Measurements from ENCODE around the gene EXOC3L2. TPM values are rescaled to one million over a fixed set of nuclear protein-coding genes. Genes with fewer than 3 reads are reported as not detected.

EXOC3L2 gene
- 0.13 TPM in 1 of 2 replicates, not detected in the other for total RNA-seq (2014; rRNA removed; shearing (Covaris generic))

DNA sequence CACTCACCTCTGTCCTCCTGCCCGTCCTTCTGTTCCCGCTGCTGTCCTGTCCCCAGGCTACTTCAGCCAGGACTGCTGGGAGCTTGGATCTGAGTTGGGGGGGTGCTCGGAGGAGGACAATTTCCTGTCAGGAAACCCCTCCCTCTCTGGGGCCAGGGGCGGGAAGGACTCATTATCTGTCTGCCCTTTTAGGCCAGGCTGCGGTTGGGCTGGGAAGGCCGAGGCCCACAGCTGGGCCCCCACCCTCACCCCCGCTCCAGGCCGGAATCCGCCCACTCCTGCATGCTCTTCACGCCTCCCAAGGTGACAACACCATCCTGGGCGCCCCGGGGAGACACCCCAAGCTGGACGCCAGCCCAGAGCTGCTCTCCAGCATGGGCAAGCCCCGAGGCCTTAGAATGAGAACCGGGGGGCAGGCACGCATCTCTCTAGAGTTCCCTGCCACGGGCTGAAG lies at the start of gene EXOC3L2:
EXOC3L2 (minus strand) TSS at position 74 of the 454 bp plus-strand sequence. CDS start 6,362 bp downstream, outside the sequence.
- DNase-seq, result no peak
- Histone ChIP-seq H3K36me3 (no peaks in the 10 kb centered on the region), H3K4me3 (no peak within 1 kb of the TSS), H3K27me3 (peaks cover 11% of the 10 kb centered on the region; the same call in 1 of the 2 replicates), H3K9me3 (replicated peaks) (no peaks in the 10 kb centered on the region), H3K4me1 (no peaks in the 10 kb centered on the region), H3K27ac (no peak within 1 kb of the TSS)

GRCh38 chr19:45294291-45295029 lies 49.3 kb upstream of the EXOC3L2 start:
- no peaks in the 10 kb centered on the region for H3K4me1 ChIP-seq
- H3K27ac ChIP-seq, result no peak overlapping the region
- no peak overlapping the region for H3K4me3 ChIP-seq
- peaks cover 6% of the 10 kb centered on the region; the same call in 1 of the 2 replicates for H3K36me3 ChIP-seq
- no peaks in the 10 kb centered on the region for H3K9me3 ChIP-seq (replicated peaks)
- no peak for DNase-seq
- no peaks in the 10 kb centered on the region for H3K27me3 ChIP-seq

DNA sequence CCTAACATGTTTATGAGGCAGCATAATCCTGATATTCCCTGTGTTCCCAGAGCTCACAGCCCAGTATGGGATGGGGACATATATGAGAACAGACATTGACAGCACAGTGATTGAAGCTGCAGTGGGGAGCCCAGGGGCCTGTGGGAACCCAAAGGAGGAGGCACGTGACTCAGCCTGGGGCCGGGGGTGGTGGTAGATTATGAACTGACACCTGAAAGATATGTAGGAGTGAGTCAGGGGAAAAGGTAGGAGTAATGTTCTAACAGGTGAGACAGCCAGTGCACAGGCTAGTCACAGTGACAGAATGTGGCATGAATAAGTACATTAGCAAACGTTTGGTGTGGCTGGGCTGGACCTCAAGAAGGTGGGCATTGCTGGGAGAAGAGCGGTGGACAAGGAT lies 48.5 kb upstream of the EXOC3L2 start:
- Histone ChIP-seq H3K36me3 (peaks cover 6% of the 10 kb centered on the region; the same call in 1 of the 2 replicates), H3K4me3 (no peak overlapping the region), H3K27ac (no peak overlapping the region), H3K4me1 (no peaks in the 10 kb centered on the region), H3K9me3 (replicated peaks) (no peaks in the 10 kb centered on the region), H3K27me3 (no peaks in the 10 kb centered on the region)
- DNase-seq, result no peak

DNA sequence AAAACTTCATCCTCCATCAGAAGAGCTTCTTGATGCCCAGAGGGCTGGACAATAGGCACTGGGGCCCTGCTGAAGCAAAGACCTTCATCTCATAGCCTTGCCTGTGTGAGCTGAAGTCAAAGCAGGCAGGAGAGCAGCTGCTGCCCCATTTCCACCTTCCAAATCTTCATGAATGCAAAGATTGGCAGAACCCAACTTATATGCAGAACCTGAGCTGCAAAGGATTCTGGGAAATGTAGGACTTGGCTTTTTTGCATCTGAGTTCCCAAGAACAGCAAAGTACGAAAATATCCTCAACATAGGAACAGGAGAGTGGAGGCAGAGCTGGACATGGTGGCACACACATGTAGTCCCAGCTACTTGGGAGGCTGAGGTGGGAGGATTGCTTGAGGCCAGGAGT lies 46.6 kb upstream of the EXOC3L2 start:
- Histone ChIP-seq H3K27ac (no peak overlapping the region), H3K36me3 (peaks cover 6% of the 10 kb centered on the region; the same call in 1 of the 2 replicates), H3K27me3 (no peaks in the 10 kb centered on the region), H3K4me1 (no peaks in the 10 kb centered on the region), H3K9me3 (replicated peaks) (no peaks in the 10 kb centered on the region), H3K4me3 (no peak overlapping the region)
- no peak for DNase-seq

- Histone ChIP-seq H3K27ac (no peak overlapping the region), H3K36me3 (peaks cover 1% of the 10 kb centered on the region; the same call in 1 of the 2 replicates), H3K27me3 (no peaks in the 10 kb centered on the region), H3K9me3 (replicated peaks) (no peaks in the 10 kb centered on the region), H3K4me3 (no peak overlapping the region), H3K4me1 (no peaks in the 10 kb centered on the region)
- no peak for DNase-seq
Measured at GRCh38 chr19:45290381-45290931, 45.2 kb upstream of the EXOC3L2 start.

DNA sequence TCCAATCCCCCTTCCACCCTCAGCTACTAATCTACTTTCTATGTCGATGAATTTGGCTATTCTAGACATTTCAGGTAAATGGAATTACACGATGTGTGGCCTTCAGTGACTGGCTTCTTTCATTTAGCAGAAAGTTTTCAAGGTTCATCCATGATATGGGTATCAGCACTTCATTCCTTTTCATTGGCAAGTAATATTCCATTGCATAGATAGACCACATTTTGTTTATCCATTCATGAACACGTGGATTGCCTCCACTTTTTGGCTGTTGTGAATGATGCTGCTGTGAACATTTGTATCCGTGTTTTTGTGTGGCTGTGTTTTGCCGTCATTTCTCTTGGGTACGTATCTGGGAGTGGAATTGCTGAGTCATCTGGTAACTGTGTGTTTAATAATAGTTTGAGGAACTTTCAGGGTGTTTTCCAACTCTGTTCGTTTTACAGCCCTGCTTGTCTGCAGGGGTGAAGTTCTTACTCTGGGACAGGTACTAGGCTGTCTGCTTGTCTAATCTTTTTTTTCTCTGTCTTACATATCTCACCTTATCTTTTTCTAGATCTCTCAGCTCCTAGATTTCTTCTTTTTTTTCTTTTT lies 38.3 kb upstream of the EXOC3L2 start:
- Histone ChIP-seq H3K27ac (no peak overlapping the region), H3K36me3 (peaks cover 16% of the 10 kb centered on the region)
- DNase-seq, result no peak

GRCh38 chr19:45280471-45280961 lies 35.3 kb upstream of the EXOC3L2 start:
- DNase-seq, result no peak
- no peak overlapping the region for H3K4me3 ChIP-seq
- 0 out of 2 replicates have a peak, but pooled peaks cover 4% of the 10 kb centered on the region for H3K9me3 ChIP-seq (replicated peaks)
- H3K27ac ChIP-seq, result no peak overlapping the region
- peaks cover 18% of the 10 kb centered on the region for H3K36me3 ChIP-seq
- H3K4me1 ChIP-seq, result no peaks in the 10 kb centered on the region; the same call in 1 of the 2 replicates
- no peaks in the 10 kb centered on the region for H3K27me3 ChIP-seq

More for the DNA sequence above, 38.3 kb upstream of the EXOC3L2 start:
- Histone ChIP-seq H3K9me3 (replicated peaks) (0 out of 2 replicates have a peak, but pooled peaks cover 4% of the 10 kb centered on the region), H3K4me1 (no peaks in the 10 kb centered on the region), H3K4me3 (no peak overlapping the region), H3K27me3 (no peaks in the 10 kb centered on the region)

DNA sequence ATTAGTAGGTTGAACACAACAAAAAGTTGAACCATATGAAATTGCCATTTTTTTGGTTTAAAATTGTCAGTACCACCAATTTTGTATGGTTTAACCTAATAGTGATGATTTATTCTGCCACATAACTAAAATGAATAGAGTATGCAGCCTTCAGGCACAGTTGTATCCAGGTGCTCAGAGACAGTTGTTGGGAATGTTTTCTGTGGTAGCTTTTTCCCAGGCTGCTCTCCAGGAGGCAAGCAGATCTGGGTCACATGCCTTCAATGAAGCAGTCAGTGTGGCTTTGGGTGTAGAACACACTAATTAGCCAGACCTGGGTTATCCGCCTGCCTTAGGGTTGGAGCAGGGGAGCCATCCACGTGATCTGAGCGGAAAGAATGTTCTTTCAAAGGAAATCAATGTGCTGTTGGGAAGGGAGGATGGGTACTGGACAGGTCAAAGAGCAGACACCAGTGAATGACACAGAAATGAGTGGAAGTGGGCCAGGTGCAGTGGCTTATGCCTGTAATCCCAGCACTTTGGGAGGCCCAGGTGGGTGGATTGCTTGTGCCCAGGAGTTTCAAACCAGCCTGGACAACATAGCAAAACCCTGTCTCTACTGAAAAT lies 34.5 kb upstream of the EXOC3L2 start:
- 0 out of 2 replicates have a peak, but pooled peaks cover 4% of the 10 kb centered on the region for H3K9me3 ChIP-seq (replicated peaks)
- no peak overlapping the region for H3K27ac ChIP-seq
- H3K27me3 ChIP-seq, result no peaks in the 10 kb centered on the region
- H3K4me1 ChIP-seq, result no peaks in the 10 kb centered on the region; the same call in 1 of the 2 replicates
- H3K4me3 ChIP-seq, result no peak overlapping the region
- peaks cover 18% of the 10 kb centered on the region for H3K36me3 ChIP-seq
- no peak for DNase-seq

- H3K4me3 ChIP-seq, result no peak overlapping the region
- no peaks in the 10 kb centered on the region; the same call in 1 of the 2 replicates for H3K4me1 ChIP-seq
- H3K9me3 ChIP-seq (replicated peaks), result no peaks in the 10 kb centered on the region
- no peak for DNase-seq
- H3K36me3 ChIP-seq, result peaks cover 13% of the 10 kb centered on the region
- no peaks in the 10 kb centered on the region for H3K27me3 ChIP-seq
- no peak overlapping the region for H3K27ac ChIP-seq
Measured at GRCh38 chr19:45278087-45278486, 32.9 kb upstream of the EXOC3L2 start.

DNA sequence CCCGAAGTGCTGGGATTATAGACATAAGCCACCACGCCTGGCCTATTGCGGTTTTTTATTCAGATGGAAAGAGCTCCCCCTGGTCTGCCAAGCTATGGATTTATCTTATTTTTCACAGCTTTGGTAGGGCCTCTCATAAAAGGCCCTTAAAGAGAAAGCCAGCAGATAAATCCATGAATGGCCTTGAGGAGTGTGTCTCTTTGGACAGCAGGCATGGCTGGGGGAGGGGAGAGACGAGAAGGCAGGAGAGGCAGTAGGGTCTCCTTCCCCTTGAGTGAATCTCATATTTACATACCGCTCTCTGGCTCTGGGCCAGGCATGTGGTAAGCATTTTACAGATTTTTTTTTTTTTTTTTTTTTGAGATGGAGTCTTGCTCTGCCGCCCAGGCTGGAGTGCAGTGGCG lies 31.1 kb upstream of the EXOC3L2 start:
- Histone ChIP-seq H3K4me3 (no peak overlapping the region), H3K4me1 (no peaks in the 10 kb centered on the region; the same call in 1 of the 2 replicates), H3K36me3 (peaks cover 8% of the 10 kb centered on the region; the same call in 1 of the 2 replicates), H3K27ac (no peak overlapping the region), H3K27me3 (no peaks in the 10 kb centered on the region), H3K9me3 (replicated peaks) (no peaks in the 10 kb centered on the region)
- peak; percentile 47 to 55 for DNase-seq

- Histone ChIP-seq H3K4me1 (no peaks in the 10 kb centered on the region; the same call in 1 of the 2 replicates), H3K36me3 (peaks cover 8% of the 10 kb centered on the region; the same call in 1 of the 2 replicates), H3K27ac (no peak overlapping the region), H3K9me3 (replicated peaks) (no peaks in the 10 kb centered on the region), H3K4me3 (no peak overlapping the region), H3K27me3 (no peaks in the 10 kb centered on the region)
- peak; percentile 52 to 55 for DNase-seq
Measured at GRCh38 chr19:45275370-45275971, 30.3 kb upstream of the EXOC3L2 start.

DNA sequence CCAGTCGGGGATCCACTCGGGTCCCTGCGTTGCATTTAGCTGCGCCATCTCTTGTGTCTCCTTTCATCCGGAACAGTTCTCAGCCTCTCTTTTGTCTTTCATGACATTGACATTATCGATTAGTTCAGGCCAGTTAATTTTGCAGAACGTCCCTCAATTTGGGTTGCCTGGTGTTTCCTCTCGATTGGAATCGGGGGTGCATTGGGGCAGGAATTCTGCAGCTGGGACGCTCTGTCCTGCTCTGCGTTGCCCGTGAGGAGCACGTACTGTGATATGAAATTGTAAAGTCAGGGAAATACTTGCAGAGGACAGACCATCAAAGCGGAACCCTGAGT lies 28.3 kb upstream of the EXOC3L2 start:
- H3K9me3 ChIP-seq (replicated peaks), result no peaks in the 10 kb centered on the region
- no peaks in the 10 kb centered on the region for H3K27me3 ChIP-seq
- H3K4me3 ChIP-seq, result no peak overlapping the region
- no peaks in the 10 kb centered on the region; the same call in 1 of the 2 replicates for H3K4me1 ChIP-seq
- no peak for DNase-seq
- H3K27ac ChIP-seq, result no peak overlapping the region
- 0 out of 2 replicates have a peak, but pooled peaks cover 2% of the 10 kb centered on the region for H3K36me3 ChIP-seq

GRCh38 chr19:45271735-45272108 lies 26.5 kb upstream of the EXOC3L2 start:
- Histone ChIP-seq H3K27ac (no peak overlapping the region), H3K27me3 (no peaks in the 10 kb centered on the region), H3K36me3 (no peaks in the 10 kb centered on the region; the same call in 1 of the 2 replicates), H3K4me1 (no peaks in the 10 kb centered on the region; the same call in 1 of the 2 replicates), H3K9me3 (replicated peaks) (no peaks in the 10 kb centered on the region), H3K4me3 (no peak overlapping the region)
- no peak for DNase-seq

GRCh38 chr19:45271098-45271734 lies 26.0 kb upstream of the EXOC3L2 start:
- Histone ChIP-seq H3K4me3 (no peak overlapping the region), H3K27me3 (no peaks in the 10 kb centered on the region), H3K27ac (no peak overlapping the region), H3K9me3 (replicated peaks) (no peaks in the 10 kb centered on the region), H3K4me1 (no peaks in the 10 kb centered on the region; the same call in 1 of the 2 replicates), H3K36me3 (no peaks in the 10 kb centered on the region; the same call in 1 of the 2 replicates)
- DNase-seq, result no peak
